ENCODE results near the gene LRMDA. TPM values are rescaled to one million over a fixed set of nuclear protein-coding genes. Genes with fewer than 3 reads are reported as not detected.

The LRMDA gene
- total and polyA plus RNA-seq, 10 of the 15 experiments (the other 5 are each of a cell fraction or from before 2014, with no cell fraction given): 0.07 to 0.54 (median 0.29) TPM; not detected in 4

DNA sequence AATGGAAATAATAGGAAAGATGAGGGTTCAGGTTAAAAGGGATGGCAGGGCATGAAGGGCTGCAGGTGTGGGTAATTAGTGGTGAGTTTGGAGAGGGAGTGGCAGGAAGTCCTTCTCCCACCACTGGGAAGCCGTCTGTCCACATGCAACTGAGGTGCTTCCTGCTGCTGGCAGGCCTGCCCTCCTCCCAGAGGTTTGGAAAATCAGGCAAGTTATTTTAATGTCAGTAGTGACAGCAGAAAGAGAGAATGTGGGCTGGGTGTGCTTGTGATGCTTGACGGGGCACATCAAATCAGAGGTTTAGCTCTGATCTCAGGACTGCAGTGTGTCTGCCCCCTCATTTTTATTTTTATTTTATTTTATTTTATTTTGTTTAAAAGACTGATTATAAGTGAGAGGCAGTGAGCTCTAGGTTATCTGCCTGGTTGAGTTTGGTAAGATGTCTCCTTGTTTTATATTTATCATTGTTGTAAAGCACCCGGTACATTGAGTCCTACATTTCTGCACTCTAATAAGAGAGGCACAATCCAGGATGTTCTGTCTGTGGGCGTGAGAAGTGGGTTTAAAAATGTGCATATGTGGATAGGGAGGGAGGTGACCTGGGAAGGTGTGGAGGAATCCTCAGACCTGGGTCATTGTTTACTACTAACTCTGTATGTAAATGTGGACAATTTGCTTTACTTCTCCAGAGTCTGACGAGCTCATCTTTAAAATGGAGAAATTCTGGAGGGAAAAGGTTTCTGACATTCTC, 504.4 kb downstream of the LRMDA start:
- no TSS peak for BruUV-seq (replicated peaks)
- Histone ChIP-seq H3K4me2 (ENCODE audit: control insufficient read depth, insufficient read depth) (no peak overlapping the region), H3K4me3 (no peak overlapping the region), H4K20me1 (ENCODE audit: control insufficient read depth, insufficient read depth) (no peaks in the 10 kb centered on the region), H2AFZ (ENCODE audit: control insufficient read depth, low read depth, low read length) (no peak overlapping the region), H3K9me3 (replicated peaks; ENCODE audit: control insufficient read depth, insufficient read depth, low read length) (no peaks in the 10 kb centered on the region), H3K9ac (ENCODE audit: control insufficient read depth, insufficient read depth, low read length) (no peak overlapping the region), H3K79me2 (ENCODE audit: control insufficient read depth, insufficient read depth, low read length) (no peaks in the 10 kb centered on the region), H3K27ac (ENCODE audit: control insufficient read depth, insufficient read depth) (no peak overlapping the region), H3K36me3 (ENCODE audit: control insufficient read depth in 2 of 2, insufficient read depth in 2 of 2, low read length in 1 of 2) (no peaks in the 10 kb centered on the region; a peak in 1 of 4 replicates), H3K4me1 (ENCODE audit: control insufficient read depth, insufficient read depth, low read length) (no peaks in the 10 kb centered on the region), H3K27me3 (replicated peaks in 1 of 2; ENCODE audit: control insufficient read depth in 2 of 2, insufficient read depth in 2 of 2, low read length in 1 of 2) (no peaks in the 10 kb centered on the region)
- DNase-seq (ENCODE audit: low read depth, low spot score) (no peak), ATAC-seq (no peak), FAIRE-seq (no peak)
- ChIA-PET POLR2A (no interaction called here), SMC1A (ENCODE audit: uncharacterized antibody, unreplicated experiment) (interaction anchor here (0.6 kb wide), 2 partner anchors 101 to 1258 kb away, joined by 3 read pairs; no protein-coding TSS in a partner anchor), RAD21 (ENCODE audit: unreplicated experiment) (no interaction called here), CTCF (interaction anchor here (1.5 kb wide), 1 partner anchor 101 kb away, joined by 3 read pairs; no protein-coding TSS in a partner anchor)
- intact Hi-C loops (cut with micrococcal nuclease; ENCODE audit: unreplicated experiment): no loop called here
- TF ChIP-seq, protein P1, sequence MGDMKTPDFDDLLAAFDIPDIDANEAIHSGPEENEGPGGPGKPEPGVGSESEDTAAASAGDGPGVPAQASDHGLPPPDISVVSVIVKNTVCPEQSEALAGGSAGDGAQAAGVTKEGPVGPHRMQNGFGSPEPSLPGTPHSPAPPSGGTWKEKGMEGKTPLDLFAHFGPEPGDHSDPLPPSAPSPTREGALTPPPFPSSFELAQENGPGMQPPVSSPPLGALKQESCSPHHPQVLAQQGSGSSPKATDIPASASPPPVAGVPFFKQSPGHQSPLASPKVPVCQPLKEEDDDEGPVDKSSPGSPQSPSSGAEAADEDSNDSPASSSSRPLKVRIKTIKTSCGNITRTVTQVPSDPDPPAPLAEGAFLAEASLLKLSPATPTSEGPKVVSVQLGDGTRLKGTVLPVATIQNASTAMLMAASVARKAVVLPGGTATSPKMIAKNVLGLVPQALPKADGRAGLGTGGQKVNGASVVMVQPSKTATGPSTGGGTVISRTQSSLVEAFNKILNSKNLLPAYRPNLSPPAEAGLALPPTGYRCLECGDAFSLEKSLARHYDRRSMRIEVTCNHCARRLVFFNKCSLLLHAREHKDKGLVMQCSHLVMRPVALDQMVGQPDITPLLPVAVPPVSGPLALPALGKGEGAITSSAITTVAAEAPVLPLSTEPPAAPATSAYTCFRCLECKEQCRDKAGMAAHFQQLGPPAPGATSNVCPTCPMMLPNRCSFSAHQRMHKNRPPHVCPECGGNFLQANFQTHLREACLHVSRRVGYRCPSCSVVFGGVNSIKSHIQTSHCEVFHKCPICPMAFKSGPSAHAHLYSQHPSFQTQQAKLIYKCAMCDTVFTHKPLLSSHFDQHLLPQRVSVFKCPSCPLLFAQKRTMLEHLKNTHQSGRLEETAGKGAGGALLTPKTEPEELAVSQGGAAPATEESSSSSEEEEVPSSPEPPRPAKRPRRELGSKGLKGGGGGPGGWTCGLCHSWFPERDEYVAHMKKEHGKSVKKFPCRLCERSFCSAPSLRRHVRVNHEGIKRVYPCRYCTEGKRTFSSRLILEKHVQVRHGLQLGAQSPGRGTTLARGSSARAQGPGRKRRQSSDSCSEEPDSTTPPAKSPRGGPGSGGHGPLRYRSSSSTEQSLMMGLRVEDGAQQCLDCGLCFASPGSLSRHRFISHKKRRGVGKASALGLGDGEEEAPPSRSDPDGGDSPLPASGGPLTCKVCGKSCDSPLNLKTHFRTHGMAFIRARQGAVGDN (IDR thresholded peaks at IDR 0.05): no peak
- TF ChIP-seq NR2F1 (conservative IDR thresholded peaks at IDR 0.05) (no peak), BRCA1 (IDR thresholded peaks at IDR 0.05; ENCODE audit: low read depth, low read length) (no peak), ASH2L (IDR thresholded peaks at IDR 0.05; ENCODE audit: borderline replicate concordance, low read depth) (no peak)
- TF ChIP-seq, protein P2, sequence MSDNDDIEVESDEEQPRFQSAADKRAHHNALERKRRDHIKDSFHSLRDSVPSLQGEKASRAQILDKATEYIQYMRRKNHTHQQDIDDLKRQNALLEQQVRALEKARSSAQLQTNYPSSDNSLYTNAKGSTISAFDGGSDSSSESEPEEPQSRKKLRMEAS (IDR thresholded peaks at IDR 0.05; ENCODE audit: low read depth, low read length): no peak
- WGBS (ENCODE audit: insufficient coverage, insufficient replicate concordance, low lambda C conversion rate, missing lambda C conversion rate): 34% methylated on average over 5 of the region's 5 CpGs
- in situ Hi-C loops (cut with MboI): no loop called here

Measured in GM12878 (cell line).